Measurements from ENCODE around the gene ACVR1.
"Not testable (repeated sequence)": the region's sequence is repeated elsewhere in the genome, so short reads cannot be mapped to it uniquely, and the experiment has no call there.

Gene ACVR1

DNA sequence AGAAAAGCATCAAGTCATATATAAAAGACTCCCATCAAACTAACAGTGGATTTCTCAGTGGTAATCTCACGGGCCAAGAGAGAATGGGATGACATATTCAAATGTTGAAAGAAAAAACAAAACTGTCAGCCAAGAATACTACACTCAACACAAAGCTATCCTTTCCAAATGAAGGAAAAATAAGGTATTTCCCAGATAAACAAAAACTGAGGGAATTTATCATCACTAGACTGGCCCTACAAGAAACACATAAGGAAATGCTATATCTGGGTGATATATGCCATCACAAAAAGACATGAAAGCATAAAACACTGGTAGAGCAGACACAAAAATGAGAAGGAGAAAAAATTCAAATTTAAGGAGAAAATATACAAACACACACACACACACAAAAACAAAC lies 118.6 kb downstream of the ACVR1 start:
- H3K4me1 Mint-ChIP-seq: no peaks in the 10 kb centered on the region
- H3K4me3 Mint-ChIP-seq: no peak overlapping the region
- H3K9me3 Mint-ChIP-seq: peaks cover 15% of the 10 kb centered on the region
- H3K36me3 Mint-ChIP-seq: peaks cover 57% of the 10 kb centered on the region
- no peak overlapping the region for H3K27ac Mint-ChIP-seq
- H3K27me3 Mint-ChIP-seq: no peaks in the 10 kb centered on the region

DNA sequence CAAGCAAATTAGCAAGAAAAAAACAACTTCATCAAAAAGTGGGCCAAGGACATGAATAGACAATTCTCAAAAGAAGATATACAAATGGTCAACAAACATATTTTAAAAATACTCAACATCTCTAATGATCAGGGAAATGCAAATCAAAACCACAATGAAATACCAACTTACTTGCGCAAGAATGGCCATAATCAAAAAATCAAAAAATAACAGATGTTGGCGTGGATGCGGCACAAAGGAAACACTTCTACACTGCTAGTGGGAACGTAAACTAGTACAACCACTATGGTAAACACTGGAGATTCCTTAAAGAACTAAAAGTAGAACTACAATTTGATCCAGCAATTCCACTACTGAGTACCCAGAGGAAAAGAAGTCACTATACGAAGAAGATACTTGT lies 119.7 kb downstream of the ACVR1 start:
- peaks cover 59% of the 10 kb centered on the region for H3K36me3 Mint-ChIP-seq
- peaks cover 15% of the 10 kb centered on the region for H3K9me3 Mint-ChIP-seq
- H3K27me3 Mint-ChIP-seq, H3K27ac Mint-ChIP-seq, H3K4me1 Mint-ChIP-seq, H3K4me3 Mint-ChIP-seq: not testable (repeated sequence)

- Mint-ChIP-seq H3K4me3 (no peak overlapping the region), H3K27me3 (no peaks in the 10 kb centered on the region), H3K4me1 (no peaks in the 10 kb centered on the region), H3K27ac (no peak overlapping the region), H3K36me3 (peaks cover 33% of the 10 kb centered on the region), H3K9me3 (no peaks in the 10 kb centered on the region)
These were observed 124.6 kb downstream of the ACVR1 start for GRCh38 chr2:157751462-157752058.

GRCh38 chr2:157749684-157750083 lies 126.4 kb downstream of the ACVR1 start:
- no peaks in the 10 kb centered on the region for H3K4me1 Mint-ChIP-seq
- H3K27me3 Mint-ChIP-seq: no peaks in the 10 kb centered on the region
- no peak overlapping the region for H3K27ac Mint-ChIP-seq
- peaks cover 18% of the 10 kb centered on the region for H3K36me3 Mint-ChIP-seq
- no peak overlapping the region for H3K4me3 Mint-ChIP-seq
- no peaks in the 10 kb centered on the region for H3K9me3 Mint-ChIP-seq

DNA sequence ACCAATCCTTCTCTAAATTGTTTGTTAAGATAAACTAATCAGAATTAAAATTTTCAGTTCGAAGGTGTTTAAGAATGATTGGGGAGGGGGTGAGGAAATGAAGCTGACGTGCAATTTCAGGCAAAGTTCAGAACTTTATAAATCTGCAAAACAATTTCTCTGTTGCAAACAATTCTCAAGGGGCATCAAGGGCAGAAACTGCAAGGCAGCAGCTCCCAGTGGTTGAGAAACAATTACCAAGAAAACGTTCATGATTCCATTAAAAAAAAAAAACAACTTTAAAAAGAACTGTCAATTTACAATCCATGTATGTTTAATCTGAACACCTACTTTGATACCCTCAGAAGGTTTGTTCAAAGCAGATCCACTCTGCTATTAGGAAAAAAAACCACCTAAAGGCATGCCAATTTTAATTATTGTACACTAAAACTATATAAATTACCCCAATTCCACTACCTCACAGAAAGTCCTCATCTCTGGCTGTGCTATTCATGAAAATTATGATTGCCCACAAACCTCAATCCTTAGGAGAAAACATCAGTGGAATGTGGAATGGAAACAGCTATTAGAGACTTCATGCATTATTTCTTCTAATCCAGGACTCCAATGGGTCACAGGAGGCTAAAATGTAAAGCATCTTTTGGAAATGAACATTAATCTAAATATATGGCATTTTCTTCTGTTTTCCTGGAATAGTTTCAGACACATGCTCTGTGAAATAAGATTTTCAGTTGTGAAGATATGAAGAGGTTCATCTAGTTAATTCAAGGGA lies 127.6 kb downstream of the ACVR1 start:
- H3K4me3 Mint-ChIP-seq: no peak overlapping the region
- no peak overlapping the region for H3K27ac Mint-ChIP-seq
- peaks cover 17% of the 10 kb centered on the region for H3K36me3 Mint-ChIP-seq
- no peaks in the 10 kb centered on the region for H3K27me3 Mint-ChIP-seq
- no peaks in the 10 kb centered on the region for H3K4me1 Mint-ChIP-seq
- H3K9me3 Mint-ChIP-seq: no peaks in the 10 kb centered on the region

- Mint-ChIP-seq H3K4me1 (no peaks in the 10 kb centered on the region), H3K4me3 (no peak overlapping the region), H3K27ac (no peak overlapping the region), H3K27me3 (no peaks in the 10 kb centered on the region), H3K9me3 (no peaks in the 10 kb centered on the region), H3K36me3 (peaks cover 20% of the 10 kb centered on the region)
These were observed 128.3 kb downstream of the ACVR1 start for GRCh38 chr2:157747695-157748370.

DNA sequence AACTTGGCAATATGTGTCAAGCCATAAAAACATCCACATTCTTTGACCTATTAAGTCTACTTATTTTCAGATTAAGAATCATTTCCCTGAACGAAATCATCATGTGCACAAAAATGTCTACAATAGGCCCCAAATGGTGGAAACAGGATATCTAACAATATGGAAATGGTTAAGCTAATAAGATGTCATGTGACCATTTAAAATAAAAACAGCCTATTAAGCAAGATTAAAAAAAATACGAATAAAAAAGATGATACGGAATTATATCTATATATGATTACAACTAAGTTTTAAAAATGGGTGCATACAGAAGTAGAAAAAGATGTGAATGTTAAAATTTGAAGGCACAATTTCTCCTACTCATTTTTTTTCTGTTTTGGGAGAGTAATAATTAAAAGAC lies 128.8 kb downstream of the ACVR1 start:
- H3K4me3 Mint-ChIP-seq: no peak overlapping the region
- H3K36me3 Mint-ChIP-seq: peaks cover 19% of the 10 kb centered on the region
- no peaks in the 10 kb centered on the region for H3K4me1 Mint-ChIP-seq
- no peaks in the 10 kb centered on the region for H3K9me3 Mint-ChIP-seq
- no peak overlapping the region for H3K27ac Mint-ChIP-seq
- no peaks in the 10 kb centered on the region for H3K27me3 Mint-ChIP-seq

DNA sequence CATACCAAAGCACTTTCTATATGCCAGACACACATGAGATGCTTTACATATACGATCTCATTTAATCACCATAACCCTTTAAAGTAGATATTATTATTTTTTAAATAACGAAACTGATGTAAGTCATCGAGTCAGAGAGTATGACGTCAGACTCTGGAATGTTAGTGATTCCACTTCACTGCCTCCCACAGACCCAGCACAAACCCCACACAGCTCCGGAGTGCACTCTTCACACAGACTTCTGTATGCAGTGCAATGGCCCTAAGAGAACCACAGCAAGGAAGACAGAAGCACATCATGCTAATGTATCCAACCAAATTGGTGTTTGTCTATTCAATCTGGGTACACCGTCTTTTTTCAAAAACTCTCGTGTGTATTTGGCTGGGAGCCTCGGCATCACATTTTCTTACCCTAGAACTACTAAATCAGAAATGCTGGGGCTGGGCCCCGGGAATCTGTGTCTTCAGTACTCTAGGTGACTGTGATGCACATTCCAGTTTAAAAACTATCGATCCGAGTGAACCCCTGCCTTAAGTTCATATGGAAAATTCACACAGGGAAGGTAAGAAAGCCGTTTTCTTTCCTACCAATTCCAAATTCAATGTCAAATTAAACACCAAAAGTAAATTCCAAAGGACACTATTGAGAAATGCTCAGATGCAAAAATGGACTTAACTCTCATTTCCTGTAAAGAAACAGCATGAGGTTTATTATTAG lies 129.7 kb downstream of the ACVR1 start:
- H3K9me3 Mint-ChIP-seq: no peaks in the 10 kb centered on the region
- H3K36me3 Mint-ChIP-seq: peaks cover 20% of the 10 kb centered on the region
- no peak overlapping the region for H3K4me3 Mint-ChIP-seq
- H3K27ac Mint-ChIP-seq: no peak overlapping the region
- no peaks in the 10 kb centered on the region for H3K4me1 Mint-ChIP-seq
- no peaks in the 10 kb centered on the region for H3K27me3 Mint-ChIP-seq

DNA sequence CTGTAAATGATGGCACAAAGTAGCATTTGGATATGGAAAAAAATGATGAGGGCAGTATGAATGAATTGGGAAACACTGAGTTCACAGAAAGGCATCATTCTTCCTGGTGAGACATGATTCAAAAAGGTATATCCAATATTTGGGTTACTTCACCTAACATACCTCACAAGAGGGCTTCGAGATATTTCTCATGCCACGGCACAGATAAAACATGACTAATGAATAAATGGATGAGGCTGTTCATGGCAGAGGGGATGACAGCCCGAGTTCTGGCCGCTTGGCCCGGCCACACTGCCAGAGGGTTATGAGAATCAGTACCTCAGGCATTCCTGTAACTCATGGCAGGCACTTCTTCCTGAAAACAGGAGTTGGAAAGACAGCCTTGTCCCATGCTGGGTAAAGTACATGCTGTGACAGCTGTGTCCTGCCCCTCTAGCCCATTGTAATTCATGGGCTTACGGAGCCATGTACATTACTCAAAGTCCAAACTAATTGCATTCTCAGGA lies 131.5 kb downstream of the ACVR1 start:
- H3K36me3 Mint-ChIP-seq: peaks cover 13% of the 10 kb centered on the region
- no peaks in the 10 kb centered on the region for H3K4me1 Mint-ChIP-seq
- H3K27me3 Mint-ChIP-seq: no peaks in the 10 kb centered on the region

DNA sequence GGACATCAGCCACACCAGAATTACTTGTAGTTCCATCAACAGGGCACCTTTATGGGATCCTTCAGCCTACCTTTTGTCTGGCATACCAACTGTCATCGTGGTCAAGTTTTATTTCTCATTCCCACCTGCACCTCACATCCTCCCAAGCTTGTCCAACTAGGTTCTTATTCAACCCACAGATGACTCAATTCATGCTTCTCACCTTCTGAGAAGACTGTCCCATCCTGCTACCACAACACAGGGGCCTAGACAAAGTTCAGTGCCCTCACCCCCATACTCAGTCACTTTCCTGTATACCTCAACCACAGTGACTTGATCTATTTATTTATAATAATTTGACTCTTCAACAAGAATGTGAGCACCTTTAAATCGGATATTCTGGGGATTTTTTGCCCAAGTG lies 133.1 kb downstream of the ACVR1 start:
- Mint-ChIP-seq H3K27me3 (no peaks in the 10 kb centered on the region), H3K4me1 (no peaks in the 10 kb centered on the region), H3K9me3 (no peaks in the 10 kb centered on the region), H3K4me3 (no peak overlapping the region), H3K27ac (no peak overlapping the region), H3K36me3 (peaks cover 12% of the 10 kb centered on the region)

More for the DNA sequence above, 131.5 kb downstream of the ACVR1 start:
- Mint-ChIP-seq H3K9me3 (no peaks in the 10 kb centered on the region), H3K4me3 (no peak overlapping the region), H3K27ac (no peak overlapping the region)

DNA sequence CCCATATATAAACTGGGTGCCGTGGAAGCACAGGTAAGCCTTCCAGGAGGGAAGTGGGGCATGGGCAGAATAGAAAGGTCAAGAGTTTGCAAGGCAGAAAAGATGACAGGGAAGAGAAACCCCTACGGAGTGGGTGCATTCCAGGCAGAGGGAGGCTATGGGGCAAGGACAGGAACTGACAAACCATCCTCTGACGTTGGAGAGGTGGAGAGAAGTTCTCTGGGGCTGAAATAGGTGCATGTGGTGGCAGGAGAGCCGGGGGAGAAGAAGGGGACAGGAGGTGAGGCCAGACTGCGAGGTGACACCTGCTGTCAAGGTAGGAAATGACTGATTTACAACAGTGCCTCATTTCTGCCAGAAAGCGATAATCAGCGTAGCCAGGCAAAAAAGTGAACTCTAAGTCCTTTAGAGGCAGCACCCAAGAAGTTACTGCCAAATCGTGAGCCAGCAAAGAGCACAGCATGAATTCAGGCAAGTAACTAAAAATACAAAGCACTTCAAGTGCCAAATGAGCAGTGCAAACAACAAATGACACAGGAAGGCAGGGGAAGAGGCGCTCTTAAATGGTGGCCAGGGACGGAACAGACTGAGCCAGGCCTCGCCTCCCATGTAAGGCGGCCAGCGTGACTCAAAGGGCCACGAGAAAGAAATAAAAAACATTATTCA lies 134.2 kb downstream of the ACVR1 start:
- H3K36me3 Mint-ChIP-seq: peaks cover 19% of the 10 kb centered on the region
- no peaks in the 10 kb centered on the region for H3K27me3 Mint-ChIP-seq
- H3K27ac Mint-ChIP-seq: no peak overlapping the region
- no peaks in the 10 kb centered on the region for H3K9me3 Mint-ChIP-seq
- H3K4me3 Mint-ChIP-seq: no peak overlapping the region
- H3K4me1 Mint-ChIP-seq: no peaks in the 10 kb centered on the region

DNA sequence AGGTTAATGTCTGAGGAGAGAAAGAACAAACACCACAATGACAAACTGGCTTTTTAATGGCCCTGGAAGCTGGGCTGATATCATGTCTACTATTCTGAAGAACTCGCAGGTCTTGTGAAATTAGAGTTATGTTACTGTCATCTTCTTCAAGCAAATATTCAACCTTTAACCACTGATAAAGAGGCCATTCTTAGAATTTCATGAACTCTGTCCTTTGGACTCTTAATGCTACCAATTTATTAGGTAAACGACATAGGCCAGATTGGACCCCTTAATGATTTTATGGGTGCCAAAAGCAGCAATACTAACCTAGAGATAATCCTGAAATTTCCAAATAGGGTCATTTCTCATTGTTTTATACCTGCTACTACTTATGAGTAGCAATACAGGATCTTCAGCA lies 138.5 kb downstream of the ACVR1 start:
- H3K4me1 Mint-ChIP-seq: no peaks in the 10 kb centered on the region
- H3K27me3 Mint-ChIP-seq: no peaks in the 10 kb centered on the region
- H3K36me3 Mint-ChIP-seq: peaks cover 36% of the 10 kb centered on the region
- H3K4me3 Mint-ChIP-seq: no peak overlapping the region
- no peak overlapping the region for H3K27ac Mint-ChIP-seq
- H3K9me3 Mint-ChIP-seq: no peaks in the 10 kb centered on the region

DNA sequence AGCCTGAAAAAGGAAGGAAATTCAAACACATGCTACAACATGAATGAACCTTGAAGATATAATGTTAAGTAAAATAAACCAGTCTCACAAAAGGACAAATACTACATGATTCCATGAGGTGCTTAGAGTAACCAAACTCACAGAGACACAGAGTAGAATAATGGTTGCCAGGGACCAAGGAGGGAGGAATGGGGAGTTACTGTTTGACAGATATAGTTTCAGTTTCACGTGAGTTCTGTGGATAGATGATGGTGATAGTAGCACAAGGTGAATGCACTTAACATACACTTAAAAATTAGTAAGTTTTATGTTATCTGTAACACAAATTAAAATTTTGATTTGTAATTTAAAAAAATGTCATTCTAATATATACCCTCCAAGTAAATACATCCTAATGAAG lies 140.6 kb downstream of the ACVR1 start:
- Mint-ChIP-seq H3K4me1 (no peaks in the 10 kb centered on the region), H3K9me3 (no peaks in the 10 kb centered on the region), H3K27ac (no peak overlapping the region), H3K4me3 (no peak overlapping the region), H3K36me3 (peaks cover 45% of the 10 kb centered on the region), H3K27me3 (no peaks in the 10 kb centered on the region)

GRCh38 chr2:157733263-157733662 lies 142.9 kb downstream of the ACVR1 start:
- Mint-ChIP-seq H3K9me3 (peaks cover 12% of the 10 kb centered on the region), H3K36me3 (peaks cover 58% of the 10 kb centered on the region), H3K4me1 (no peaks in the 10 kb centered on the region), H3K27ac (no peak overlapping the region), H3K4me3 (no peak overlapping the region), H3K27me3 (no peaks in the 10 kb centered on the region)

DNA sequence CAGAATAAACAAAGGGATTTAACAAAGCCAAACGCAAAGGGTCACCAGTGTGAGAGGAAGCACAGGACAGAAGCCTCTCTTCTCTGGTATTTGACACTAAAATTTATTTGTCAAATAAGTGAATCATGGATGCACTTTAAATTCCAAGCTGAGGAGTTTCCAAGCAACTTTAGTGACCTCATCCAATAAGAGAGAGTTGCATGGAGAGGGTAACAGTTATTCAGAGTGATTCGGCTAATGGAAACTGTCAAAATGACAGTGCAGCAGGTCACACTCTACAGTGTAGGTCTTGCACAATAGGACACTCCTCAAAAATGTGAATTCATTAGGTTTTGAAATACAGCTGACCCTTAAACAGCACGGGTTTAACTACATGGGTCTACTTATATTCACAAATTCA lies 143.5 kb downstream of the ACVR1 start:
- no peaks in the 10 kb centered on the region for H3K27me3 Mint-ChIP-seq
- peaks cover 12% of the 10 kb centered on the region for H3K9me3 Mint-ChIP-seq
- H3K4me1 Mint-ChIP-seq: no peaks in the 10 kb centered on the region
- H3K4me3 Mint-ChIP-seq: no peak overlapping the region
- no peak overlapping the region for H3K27ac Mint-ChIP-seq
- peaks cover 60% of the 10 kb centered on the region for H3K36me3 Mint-ChIP-seq

All from activated naive CD4-positive, alpha-beta T cell treated with anti-CD3 and anti-CD28 coated beads, Interleukin-2, amount 50 U/mL, for 24 hours (primary cell).